ENCODE data around the gene TECTB.

DNA sequence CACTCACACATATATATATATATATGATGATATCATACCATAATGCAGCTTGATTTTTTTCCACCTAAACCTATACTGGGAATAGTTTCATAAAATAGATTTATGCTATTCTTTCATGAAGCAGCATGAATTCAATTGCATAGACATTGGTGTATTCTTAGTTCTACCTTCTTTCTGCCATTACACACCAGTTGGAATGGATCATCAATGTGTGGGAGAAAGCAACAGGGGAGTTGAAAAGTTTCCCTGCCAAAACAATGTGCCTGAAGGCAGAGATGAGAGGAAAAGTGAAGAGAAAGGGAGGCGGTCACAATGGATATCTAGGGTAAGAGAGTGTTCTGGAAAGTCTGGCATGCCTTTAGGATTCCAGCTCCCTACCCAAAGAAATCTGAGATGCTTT, 65.6 kb downstream of the TECTB start:
- no peak for TF ChIP-seq POLR2AphosphoS5 (IDR thresholded peaks at IDR 0.05; ENCODE audit: low read depth, low read length)
- TF ChIP-seq POLR2A (IDR thresholded peaks at IDR 0.05; ENCODE audit: low read depth, low read length) = no peak
- no peak for TF ChIP-seq TAF1 (IDR thresholded peaks at IDR 0.05; ENCODE audit: borderline replicate concordance, low read depth, low read length)

Data from GM12892 (cell line).